Mononuclear cell (primary cell): Measurements from ENCODE around the gene CDK5R1. TPM values are rescaled to one million over a fixed set of nuclear protein-coding genes. Genes with fewer than 3 reads are reported as not detected.

ENCODE experiments used
- H3K27me3 ChIP-seq: 2 replicates; pipeline ENCODE4 v1.6.0; 2011; ENCODE audit warnings: low read length, control low read depth; ENCODE audit not compliant: insufficient read depth
- H3K4me1 ChIP-seq: 2 replicates; pipeline ENCODE4 v1.5.1; 2011; ENCODE audit warnings: mild to moderate bottlenecking, low read length, control low read depth; ENCODE audit not compliant: insufficient read depth
- H3K4me3 ChIP-seq: 2 replicates; pipeline ENCODE4 v1.5.1; 2011; ENCODE audit warnings: mild to moderate bottlenecking, low read length, moderate library complexity
- H3K9me3 ChIP-seq: 2 replicates; pipeline ENCODE4 v1.5.1; 2011; ENCODE audit warnings: low read depth, mild to moderate bottlenecking, control low read depth, low read length
- total RNA-seq: library from RNA; depleted of rRNA; stranded (reverse); fragments of >200 nt; gene quantifications from one replicate; pipeline ENCODE4 v1.2.3, GENCODE V29; 2012

Gene CDK5R1
- total RNA-seq, 1 donor = 16.8 TPM

DNA sequence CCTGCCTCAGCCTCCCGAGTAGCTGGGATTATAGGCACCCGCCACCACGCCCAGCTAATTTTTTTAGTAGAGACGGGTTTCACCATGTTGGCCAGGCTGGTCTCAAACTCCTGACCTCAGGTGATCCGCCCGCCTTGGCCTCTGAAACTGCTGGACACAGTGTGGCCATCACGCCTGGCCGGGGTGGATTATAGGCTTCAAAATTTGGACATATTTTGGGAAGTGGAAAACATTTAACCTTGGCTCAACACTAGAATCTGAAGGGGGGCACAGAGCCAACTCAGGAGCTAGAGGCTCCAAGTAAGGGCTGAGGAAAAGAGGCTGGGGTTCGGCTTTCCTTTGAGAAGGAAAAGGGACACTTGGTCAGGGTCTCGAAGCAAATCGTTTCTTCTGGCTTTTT, 2.2 kb upstream of the CDK5R1 start:
- Histone ChIP-seq H3K4me1 (peaks cover 31% of the 10 kb centered on the region), H3K4me3 (no peak overlapping the region), H3K9me3 (no peaks in the 10 kb centered on the region), H3K27me3 (no peaks in the 10 kb centered on the region)

DNA sequence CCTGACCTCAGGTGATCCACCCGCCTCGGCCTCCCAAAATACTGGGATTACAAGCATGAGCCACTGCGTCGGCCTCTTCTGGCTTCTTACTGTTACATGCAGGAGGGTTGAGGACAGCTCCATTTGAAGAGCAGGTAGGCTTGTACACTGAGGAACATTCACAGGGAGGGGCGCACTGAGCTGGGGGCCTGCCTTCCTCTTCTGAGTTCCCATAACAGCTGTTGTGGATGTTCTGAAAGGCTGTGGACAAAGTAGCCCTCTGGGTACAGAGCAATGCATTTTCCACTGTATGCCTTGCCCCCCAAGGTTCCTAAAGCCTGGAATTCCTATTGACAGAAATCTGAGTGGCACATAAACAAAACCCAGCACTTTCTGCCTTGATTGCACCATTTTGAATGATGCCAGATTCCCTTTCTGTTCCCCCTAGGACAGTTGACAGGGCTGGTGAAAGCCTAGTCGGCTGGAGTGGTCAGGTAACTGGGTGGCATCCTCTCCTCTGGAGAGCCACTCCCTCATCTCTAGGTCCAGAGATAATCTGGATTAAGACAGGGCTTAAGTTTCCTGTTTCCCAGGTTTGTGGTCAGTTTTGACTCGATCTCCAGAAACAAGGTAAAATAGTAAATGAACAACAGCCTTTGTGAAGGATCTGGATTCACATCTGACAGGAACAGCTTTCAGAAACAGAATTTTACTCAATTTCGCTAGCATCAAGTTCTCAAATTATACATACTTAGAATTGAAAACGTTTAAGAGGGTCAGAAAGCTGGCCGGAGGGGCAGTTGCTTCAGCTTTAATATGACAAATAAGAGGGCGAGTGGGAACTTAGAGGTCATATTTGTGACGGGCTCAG, 1.3 kb upstream of the CDK5R1 start:
- Histone ChIP-seq H3K9me3 (no peaks in the 10 kb centered on the region), H3K4me3 (no peak overlapping the region), H3K4me1 (peaks cover 38% of the 10 kb centered on the region), H3K27me3 (no peaks in the 10 kb centered on the region)

DNA sequence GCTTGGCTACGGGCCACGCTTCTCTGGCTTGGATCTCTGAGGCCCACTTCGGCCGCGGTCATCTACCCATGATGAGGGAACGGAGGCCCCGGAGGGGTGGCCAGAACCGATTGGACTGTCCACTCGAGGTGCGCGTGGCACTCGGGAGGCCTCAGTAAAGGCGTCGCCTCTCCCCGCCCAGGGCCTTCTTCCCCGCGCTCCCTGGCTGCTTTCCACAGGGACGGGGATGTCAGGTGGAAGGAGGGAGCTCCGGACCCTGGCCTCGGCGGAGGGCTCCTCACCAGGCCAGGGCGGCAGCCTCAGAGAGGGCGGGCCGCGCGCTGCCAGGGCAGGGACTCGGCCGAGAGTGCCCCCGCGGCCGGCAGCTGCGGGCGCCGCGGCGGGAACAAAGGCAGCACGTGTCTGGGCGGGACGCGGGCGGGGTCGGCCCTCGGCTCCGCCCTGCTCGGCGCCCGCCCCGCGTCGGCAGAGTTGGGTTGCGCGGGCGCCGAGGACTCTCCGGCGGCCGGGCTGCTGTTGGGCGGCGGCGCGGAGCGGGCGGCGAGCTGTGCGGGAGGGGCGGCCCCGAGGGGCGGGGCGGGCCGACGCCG, 587 bp upstream of the CDK5R1 start:
- Histone ChIP-seq H3K4me1 (peaks cover 40% of the 10 kb centered on the region), H3K9me3 (no peaks in the 10 kb centered on the region), H3K27me3 (no peaks in the 10 kb centered on the region), H3K4me3 (peak overlapping the region; percentile 45)

DNA sequence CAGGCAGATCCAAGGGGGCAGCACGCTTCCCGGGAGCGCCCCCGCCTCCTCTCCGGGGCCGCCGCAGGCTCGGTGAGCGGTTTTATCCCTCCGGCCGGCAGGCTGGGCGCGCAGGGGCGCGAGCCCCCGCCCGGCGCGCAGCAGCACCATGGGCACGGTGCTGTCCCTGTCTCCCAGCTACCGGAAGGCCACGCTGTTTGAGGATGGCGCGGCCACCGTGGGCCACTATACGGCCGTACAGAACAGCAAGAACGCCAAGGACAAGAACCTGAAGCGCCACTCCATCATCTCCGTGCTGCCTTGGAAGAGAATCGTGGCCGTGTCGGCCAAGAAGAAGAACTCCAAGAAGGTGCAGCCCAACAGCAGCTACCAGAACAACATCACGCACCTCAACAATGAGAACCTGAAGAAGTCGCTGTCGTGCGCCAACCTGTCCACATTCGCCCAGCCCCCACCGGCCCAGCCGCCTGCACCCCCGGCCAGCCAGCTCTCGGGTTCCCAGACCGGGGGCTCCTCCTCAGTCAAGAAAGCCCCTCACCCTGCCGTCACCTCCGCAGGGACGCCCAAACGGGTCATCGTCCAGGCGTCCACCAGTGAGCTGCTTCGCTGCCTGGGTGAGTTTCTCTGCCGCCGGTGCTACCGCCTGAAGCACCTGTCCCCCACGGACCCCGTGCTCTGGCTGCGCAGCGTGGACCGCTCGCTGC, 832 bp downstream of the CDK5R1 start:
- H3K9me3 ChIP-seq = no peaks in the 10 kb centered on the region
- H3K4me3 ChIP-seq = peak overlapping the region; percentile 49
- H3K27me3 ChIP-seq = no peaks in the 10 kb centered on the region
- H3K4me1 ChIP-seq = peaks cover 54% of the 10 kb centered on the region

DNA sequence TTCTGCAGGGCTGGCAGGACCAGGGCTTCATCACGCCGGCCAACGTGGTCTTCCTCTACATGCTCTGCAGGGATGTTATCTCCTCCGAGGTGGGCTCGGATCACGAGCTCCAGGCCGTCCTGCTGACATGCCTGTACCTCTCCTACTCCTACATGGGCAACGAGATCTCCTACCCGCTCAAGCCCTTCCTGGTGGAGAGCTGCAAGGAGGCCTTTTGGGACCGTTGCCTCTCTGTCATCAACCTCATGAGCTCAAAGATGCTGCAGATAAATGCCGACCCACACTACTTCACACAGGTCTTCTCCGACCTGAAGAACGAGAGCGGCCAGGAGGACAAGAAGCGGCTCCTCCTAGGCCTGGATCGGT, 1.4 kb downstream of the CDK5R1 start:
- Histone ChIP-seq H3K9me3 (no peaks in the 10 kb centered on the region), H3K27me3 (no peaks in the 10 kb centered on the region), H3K4me3 (no peak overlapping the region), H3K4me1 (peaks cover 60% of the 10 kb centered on the region)

DNA sequence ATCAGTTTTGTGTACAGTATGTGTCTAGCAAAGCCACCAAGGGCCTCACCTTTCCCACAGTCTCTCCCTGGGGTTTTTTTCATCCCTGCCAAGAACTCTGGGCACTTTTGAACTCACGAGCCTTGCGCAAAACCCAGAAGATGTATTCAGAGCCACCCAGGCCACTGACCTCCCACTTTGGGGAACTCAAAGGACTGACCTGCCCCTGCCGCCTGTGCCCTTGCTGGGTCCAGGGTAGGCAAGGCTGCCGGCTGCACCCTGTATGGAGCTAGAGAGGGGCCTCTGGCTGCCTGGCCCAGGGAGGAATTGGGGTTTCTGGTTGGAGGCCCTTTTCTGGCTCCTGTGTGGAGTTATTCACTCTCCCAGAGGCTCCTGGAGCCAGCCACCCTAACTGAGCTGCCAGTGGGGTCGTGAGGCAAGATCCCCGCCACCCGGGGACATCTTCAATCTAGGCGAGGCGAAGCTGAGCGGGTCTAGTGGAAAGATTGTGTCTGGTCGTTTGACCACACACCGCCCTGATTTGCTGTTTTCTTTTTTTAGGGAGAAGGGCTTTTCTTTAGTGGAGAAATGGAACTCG, 1.9 kb downstream of the CDK5R1 start:
- no peaks in the 10 kb centered on the region for H3K9me3 ChIP-seq
- H3K27me3 ChIP-seq = no peaks in the 10 kb centered on the region
- H3K4me3 ChIP-seq = no peak overlapping the region
- H3K4me1 ChIP-seq = peaks cover 65% of the 10 kb centered on the region

DNA sequence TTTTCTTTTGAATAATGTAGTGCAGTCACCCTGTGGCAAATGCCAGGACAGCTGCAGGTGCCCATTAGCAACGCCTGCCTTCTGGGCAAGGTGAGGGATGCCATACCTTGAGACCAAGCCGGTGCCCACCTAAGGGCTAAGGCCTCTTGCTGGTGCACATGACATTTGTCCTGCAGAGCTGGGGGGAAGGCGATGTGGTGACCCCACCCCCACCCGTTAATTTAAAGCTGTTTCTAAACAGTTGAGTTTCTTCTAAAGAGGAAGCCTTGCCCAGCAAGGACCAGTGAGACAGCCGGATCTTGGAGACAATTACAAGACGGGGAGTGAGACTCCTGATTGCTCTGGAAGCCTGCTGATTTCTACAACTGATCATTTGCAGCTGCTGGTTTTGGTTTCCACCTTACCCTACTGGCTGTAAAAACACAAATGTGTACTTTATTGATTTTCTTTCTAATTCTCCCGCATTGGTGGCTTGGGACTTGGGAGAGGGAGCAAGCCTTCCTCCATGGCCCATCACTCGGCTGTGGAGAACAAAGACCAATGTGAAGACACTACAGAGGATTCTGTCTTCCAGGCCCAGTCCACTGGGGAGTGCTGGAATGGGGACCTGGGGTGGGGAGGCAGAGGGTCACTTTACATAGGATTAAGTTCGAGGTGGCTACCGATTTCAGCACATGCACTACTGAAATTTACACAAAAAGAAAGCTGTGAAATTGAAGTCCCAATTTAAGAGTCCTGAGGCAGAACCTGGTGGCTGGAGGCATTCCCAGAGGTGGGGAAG, 2.7 kb downstream of the CDK5R1 start:
- H3K27me3 ChIP-seq = no peaks in the 10 kb centered on the region
- peaks cover 73% of the 10 kb centered on the region for H3K4me1 ChIP-seq
- no peak overlapping the region for H3K4me3 ChIP-seq
- no peaks in the 10 kb centered on the region for H3K9me3 ChIP-seq

DNA sequence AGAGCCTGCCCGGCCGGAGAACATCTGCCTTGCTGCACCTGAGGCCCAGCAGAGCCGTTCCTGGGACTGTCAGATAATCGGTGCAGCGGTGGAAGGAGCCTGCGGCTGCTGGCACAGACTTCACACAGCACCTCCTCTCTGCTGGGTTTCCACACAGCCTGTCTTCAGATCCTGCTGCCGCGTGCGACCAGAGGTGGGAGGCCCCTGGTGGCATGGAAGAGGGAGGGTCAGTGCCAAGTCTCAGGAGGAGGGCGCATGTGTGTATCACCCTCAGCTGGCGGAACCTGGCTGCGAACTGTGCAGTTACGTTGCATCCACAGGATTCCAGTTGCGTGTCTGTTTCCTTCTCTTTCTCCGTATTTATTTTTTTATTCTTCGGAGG, 3.3 kb downstream of the CDK5R1 start:
- no peaks in the 10 kb centered on the region for H3K9me3 ChIP-seq
- peaks cover 79% of the 10 kb centered on the region for H3K4me1 ChIP-seq
- no peak overlapping the region for H3K4me3 ChIP-seq
- H3K27me3 ChIP-seq = no peaks in the 10 kb centered on the region

DNA sequence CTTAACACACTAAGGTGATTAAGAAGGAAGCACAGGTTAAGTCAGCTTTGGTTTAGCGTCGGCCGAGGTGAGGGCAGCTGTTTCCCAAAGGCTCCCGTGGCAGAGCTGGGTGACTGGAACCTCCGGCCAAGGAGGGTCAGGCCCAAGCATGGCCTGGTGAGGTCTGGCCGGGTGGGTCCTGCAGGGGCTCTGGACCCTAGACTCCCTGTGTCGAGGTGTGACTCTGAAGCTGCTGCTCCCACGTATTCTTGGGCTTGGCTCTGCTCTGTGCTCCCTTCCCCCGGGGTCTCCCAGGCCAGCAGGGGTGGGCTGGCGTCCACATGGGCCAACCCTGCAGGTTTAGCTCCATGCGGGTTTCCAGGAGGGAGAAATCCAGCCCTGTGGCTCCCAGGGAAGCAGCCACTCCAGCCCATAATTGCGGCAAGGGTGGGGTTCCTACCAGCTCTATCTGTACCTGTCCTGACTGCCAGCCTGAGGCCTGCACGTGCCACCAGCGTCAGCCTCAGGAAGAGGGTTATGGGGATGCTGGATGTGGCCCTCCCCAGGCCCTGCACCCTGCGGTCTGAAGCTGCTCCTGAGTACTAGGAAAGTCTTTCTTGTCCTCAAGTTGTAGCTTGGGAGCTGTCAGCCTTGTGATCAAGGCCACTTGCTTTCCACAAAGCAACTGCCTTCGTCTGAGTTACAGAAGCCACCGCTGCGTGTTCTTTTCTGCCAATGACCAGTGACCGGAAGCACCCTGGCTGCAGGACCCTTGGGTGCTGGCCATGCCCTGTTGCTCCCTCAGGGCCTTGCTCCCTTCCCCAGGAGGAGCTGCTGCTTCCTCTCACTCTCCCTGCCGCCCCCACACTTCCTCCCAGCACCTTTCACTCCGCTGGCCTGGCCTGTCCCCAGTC, 4.8 kb downstream of the CDK5R1 start:
- no peaks in the 10 kb centered on the region for H3K9me3 ChIP-seq
- H3K4me3 ChIP-seq = no peak overlapping the region
- H3K4me1 ChIP-seq = peaks cover 85% of the 10 kb centered on the region
- no peaks in the 10 kb centered on the region for H3K27me3 ChIP-seq

DNA sequence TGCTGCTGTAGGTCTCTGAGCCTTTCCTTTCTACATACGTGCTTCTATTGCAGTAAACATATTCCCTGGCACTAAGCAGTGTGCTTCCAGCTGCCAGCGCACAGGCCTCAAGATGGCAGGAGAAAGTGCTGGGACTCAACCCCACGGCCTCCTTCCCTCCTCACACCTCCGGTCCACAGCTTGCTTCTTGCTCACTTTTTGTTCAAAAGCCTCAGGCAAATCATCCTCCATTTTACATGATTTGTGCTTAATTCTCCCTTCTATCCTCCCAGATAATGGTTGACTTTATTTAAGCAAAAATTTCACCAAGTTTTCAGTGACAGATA, 5.4 kb downstream of the CDK5R1 start:
- no peaks in the 10 kb centered on the region for H3K9me3 ChIP-seq
- peaks cover 85% of the 10 kb centered on the region for H3K4me1 ChIP-seq
- H3K4me3 ChIP-seq = no peak overlapping the region
- no peaks in the 10 kb centered on the region for H3K27me3 ChIP-seq

DNA sequence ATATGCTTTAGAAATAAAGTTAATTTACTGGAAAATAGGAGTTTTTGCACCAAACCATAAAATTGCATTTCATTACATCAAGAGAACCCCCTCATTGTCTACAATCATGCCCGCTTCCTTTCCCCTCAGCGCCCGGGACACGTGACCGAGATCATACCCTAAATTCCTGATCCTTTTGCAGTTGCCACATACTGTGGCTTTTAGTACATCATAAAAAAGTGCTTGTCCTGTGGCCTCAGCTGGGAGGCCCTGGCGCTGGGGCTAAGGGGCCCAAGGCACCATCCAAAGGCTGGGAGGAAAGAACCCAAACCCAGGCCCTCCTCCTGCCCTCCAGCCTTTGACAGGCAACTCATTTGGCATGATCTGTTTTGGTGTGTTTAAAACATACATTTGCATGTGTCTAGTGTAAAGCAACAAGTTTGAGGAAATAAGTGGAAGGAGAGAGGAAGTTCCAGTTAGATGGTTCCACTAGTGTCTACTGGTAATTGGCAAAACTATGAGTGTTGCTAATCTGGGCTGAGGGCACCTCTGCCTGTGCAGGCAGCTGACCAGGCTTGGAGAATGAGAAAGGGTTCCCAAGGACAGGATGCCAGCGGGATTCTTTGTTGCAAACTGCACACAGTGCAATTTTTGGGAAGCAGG, 6.0 kb downstream of the CDK5R1 start:
- Histone ChIP-seq H3K4me3 (no peak overlapping the region), H3K9me3 (no peaks in the 10 kb centered on the region), H3K27me3 (no peaks in the 10 kb centered on the region), H3K4me1 (peaks cover 80% of the 10 kb centered on the region)

DNA sequence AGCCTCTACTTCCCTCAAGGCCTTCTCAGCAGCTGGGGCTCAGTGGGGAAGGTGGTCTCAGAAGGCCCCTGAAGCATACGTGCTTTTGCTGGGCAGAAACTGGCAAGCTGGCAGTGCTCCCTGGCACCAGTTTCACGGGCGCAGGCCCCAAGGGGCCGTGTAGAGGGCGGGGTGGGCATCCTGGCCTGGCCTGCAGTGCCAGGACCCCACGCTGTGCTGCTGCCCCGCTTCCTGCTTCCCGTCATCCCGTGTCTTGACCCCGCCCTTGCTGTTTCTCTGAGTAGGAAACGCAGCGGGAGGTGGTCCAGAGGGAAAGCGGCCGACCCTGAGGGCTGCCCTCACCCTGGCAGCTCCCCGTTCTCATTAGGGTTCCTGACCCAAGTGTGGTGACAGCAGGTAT, 6.8 kb downstream of the CDK5R1 start:
- no peaks in the 10 kb centered on the region for H3K27me3 ChIP-seq
- H3K4me1 ChIP-seq = peaks cover 72% of the 10 kb centered on the region
- no peak overlapping the region for H3K4me3 ChIP-seq
- no peaks in the 10 kb centered on the region for H3K9me3 ChIP-seq

DNA sequence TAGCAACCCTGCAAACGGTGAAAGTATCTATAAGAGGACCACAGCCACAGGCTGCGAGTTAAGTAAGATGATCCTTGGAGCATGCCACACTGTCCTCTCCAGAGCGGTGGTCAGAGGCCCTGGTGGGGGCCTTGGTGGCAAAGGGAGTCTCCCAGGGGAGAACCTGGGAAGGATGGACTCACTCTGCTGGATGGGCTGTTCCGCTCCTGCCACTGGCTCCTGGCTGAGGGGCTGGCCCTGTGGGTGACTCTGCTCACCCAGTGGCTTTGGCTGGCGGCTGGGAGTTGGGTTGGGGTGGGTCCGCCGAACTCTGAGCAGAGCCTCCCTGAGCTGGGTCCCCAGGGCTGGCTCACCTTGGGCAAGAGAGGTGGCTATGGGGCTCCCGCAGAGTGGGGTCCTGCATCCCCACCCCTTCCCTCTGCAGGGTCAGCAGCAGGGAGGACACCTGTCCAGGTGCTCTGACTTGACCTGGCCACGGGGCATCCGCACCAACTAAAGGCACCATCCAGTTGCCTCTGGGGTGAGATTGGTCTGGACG, 7.3 kb downstream of the CDK5R1 start:
- Histone ChIP-seq H3K4me1 (peaks cover 67% of the 10 kb centered on the region), H3K4me3 (no peak overlapping the region), H3K27me3 (no peaks in the 10 kb centered on the region), H3K9me3 (no peaks in the 10 kb centered on the region)
